Measurements from ENCODE around the gene NCKAP1. TPM values are rescaled to one million over a fixed set of nuclear protein-coding genes. Genes with fewer than 3 reads are reported as not detected.

Gene NCKAP1
- total and polyA plus RNA-seq, 10 of the 15 experiments (the other 5 are each of a cell fraction or from before 2014, with no cell fraction given): 0.11 to 1.5 (median 0.52) TPM

GRCh38 chr2:182952741-182953450 is 85.4 kb downstream of the NCKAP1 start:
- H3K27me3 ChIP-seq (replicated peaks in 1 of 2; ENCODE audit: control insufficient read depth in 2 of 2, insufficient read depth in 2 of 2, low read length in 1 of 2): no peaks in the 10 kb centered on the region
- DNase-seq (ENCODE audit: low read depth, low spot score): no peak
- no peak overlapping the region for H3K4me3 ChIP-seq
- RAD21 ChIA-PET (ENCODE audit: unreplicated experiment): no interaction called here
- H2AFZ ChIP-seq (ENCODE audit: control insufficient read depth, low read depth, low read length): no peak overlapping the region
- no peaks in the 10 kb centered on the region for H3K4me1 ChIP-seq (ENCODE audit: control insufficient read depth, insufficient read depth, low read length)
- FAIRE-seq: no peak
- no TSS peak for BruUV-seq (replicated peaks)
- no peaks in the 10 kb centered on the region for H3K36me3 ChIP-seq (ENCODE audit: control insufficient read depth in 2 of 2, insufficient read depth in 2 of 2, low read length in 1 of 2)
- TF ChIP-seq MEF2B (IDR thresholded peaks at IDR 0.05; ENCODE audit: partially characterized antibody, poor library complexity, severe bottlenecking) (no peak), WRNIP1 (IDR thresholded peaks at IDR 0.05; ENCODE audit: borderline replicate concordance, low read depth, low read length) (no peak), TAF1 (IDR thresholded peaks at IDR 0.05; ENCODE audit: borderline replicate concordance, low read depth, low read length) (no peak), SREBF2 (IDR thresholded peaks at IDR 0.05; ENCODE audit: low read length) (no peak), EZH2 (IDR thresholded peaks at IDR 0.05; ENCODE audit: borderline replicate concordance, control insufficient read depth, low read depth, low read length) (no peak), SRF (IDR thresholded peaks at IDR 0.05; ENCODE audit: low read depth in 2 of 2, low read length in 2 of 2) (no peak), GATAD2B (conservative IDR thresholded peaks at IDR 0.05; ENCODE audit: low read depth) (no peak), MYC (IDR thresholded peaks at IDR 0.05; ENCODE audit: insufficient read depth, insufficient read length, insufficient replicate concordance, low read length, severe bottlenecking) (no peak), PML (IDR thresholded peaks at IDR 0.05; ENCODE audit: low read length) (no peak), TCF7 (IDR thresholded peaks at IDR 0.05; ENCODE audit: borderline replicate concordance) (no peak), RB1 (IDR thresholded peaks at IDR 0.05; ENCODE audit: borderline replicate concordance) (no peak)
- CTCF ChIA-PET: interaction anchor here (0.6 kb wide), 1 partner anchor 769 kb away, joined by 3 read pairs; no protein-coding TSS in a partner anchor
- no peaks in the 10 kb centered on the region for H3K79me2 ChIP-seq (ENCODE audit: control insufficient read depth, insufficient read depth, low read length)
- WGBS (ENCODE audit: insufficient coverage, insufficient replicate concordance, low lambda C conversion rate, missing lambda C conversion rate): 86% methylated on average over 6 of the region's 6 CpGs
- no peaks in the 10 kb centered on the region for H4K20me1 ChIP-seq (ENCODE audit: control insufficient read depth, insufficient read depth)
- no peak overlapping the region for H3K9ac ChIP-seq (ENCODE audit: control insufficient read depth, insufficient read depth, low read length)
- POLR2A ChIA-PET: no interaction called here
- no peak overlapping the region for H3K4me2 ChIP-seq (ENCODE audit: control insufficient read depth, insufficient read depth)
- ATAC-seq: no peak
- in situ Hi-C loops (cut with MboI) (no loop called here), intact Hi-C loops (cut with micrococcal nuclease; ENCODE audit: unreplicated experiment) (no loop called here)
- H3K9me3 ChIP-seq (replicated peaks; ENCODE audit: control insufficient read depth, insufficient read depth, low read length): no peaks in the 10 kb centered on the region
- no peak overlapping the region for H3K27ac ChIP-seq (ENCODE audit: control insufficient read depth, insufficient read depth)
- SMC1A ChIA-PET (ENCODE audit: uncharacterized antibody, unreplicated experiment): interaction anchor here (1.1 kb wide), 2 partner anchors 22 to 27 kb away, joined by 3 read pairs; no protein-coding TSS in a partner anchor
